Central memory CD4-positive, alpha-beta T cell (primary cell): ENCODE measurements around the gene P2RX6.
A peak's percentile ranks its signal among the peaks of the same experiment; 100 is the strongest.
"Not testable (repeated sequence)": the region's sequence is repeated elsewhere in the genome, so short reads cannot be mapped to it uniquely, and the experiment has no call there.

Source experiments
- DNase-seq: peaks from one replicate; pipeline ENCODE4 v3.0.0; 2022

The P2RX6 gene

DNA sequence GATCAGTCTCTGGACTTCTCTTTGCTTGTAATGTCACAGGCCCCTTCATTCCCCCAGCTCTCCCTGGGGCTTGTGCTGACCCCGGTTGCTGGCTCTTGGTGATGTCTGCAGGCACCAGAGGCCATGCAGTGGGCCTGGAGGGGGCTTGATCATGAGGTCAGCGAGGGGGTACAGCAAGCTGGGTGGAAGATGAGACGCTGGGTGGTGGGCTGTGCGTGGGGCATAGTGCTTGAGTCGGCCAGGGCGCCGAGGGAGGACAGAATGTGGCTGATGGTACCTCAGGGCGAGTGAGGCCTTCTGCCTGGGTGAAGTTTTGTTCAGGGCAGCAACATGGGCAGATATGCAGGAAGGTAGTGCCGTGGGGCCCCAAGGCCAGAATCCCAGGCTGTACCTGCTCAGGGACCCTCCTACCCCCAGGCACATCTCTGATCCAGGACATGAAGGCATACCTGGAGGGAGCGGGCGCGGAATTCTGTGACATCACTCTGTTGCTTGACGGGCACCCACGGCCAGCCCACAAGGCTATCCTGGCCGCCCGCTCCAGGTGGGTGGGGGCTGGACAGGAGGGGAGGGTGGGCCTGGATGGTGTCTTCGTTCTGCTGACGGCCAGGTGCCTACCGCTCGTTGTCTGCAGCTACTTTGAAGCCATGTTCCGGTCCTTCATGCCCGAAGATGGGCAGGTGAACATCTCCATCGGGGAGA lies 19.5 kb upstream of the P2RX6 start:
- no peak for DNase-seq

DNA sequence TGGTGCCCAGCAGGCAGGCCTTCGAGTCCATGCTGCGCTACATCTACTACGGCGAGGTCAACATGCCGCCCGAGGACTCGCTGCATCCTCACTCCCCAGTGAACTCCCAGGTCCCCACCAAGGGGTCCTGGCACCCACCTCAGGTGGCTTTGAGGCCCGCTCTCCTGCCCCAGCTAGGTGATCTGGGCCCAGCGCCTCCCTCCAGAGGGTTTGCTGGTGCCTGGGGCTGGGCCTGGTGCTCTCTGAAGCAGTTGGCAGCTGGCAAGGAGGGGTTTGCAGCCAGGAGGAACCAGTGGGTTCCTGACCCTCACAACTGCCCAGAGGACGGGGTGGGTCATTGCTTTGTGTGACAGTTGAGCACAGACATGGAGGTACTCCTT lies 18.9 kb upstream of the P2RX6 start:
- no peak for DNase-seq

DNA sequence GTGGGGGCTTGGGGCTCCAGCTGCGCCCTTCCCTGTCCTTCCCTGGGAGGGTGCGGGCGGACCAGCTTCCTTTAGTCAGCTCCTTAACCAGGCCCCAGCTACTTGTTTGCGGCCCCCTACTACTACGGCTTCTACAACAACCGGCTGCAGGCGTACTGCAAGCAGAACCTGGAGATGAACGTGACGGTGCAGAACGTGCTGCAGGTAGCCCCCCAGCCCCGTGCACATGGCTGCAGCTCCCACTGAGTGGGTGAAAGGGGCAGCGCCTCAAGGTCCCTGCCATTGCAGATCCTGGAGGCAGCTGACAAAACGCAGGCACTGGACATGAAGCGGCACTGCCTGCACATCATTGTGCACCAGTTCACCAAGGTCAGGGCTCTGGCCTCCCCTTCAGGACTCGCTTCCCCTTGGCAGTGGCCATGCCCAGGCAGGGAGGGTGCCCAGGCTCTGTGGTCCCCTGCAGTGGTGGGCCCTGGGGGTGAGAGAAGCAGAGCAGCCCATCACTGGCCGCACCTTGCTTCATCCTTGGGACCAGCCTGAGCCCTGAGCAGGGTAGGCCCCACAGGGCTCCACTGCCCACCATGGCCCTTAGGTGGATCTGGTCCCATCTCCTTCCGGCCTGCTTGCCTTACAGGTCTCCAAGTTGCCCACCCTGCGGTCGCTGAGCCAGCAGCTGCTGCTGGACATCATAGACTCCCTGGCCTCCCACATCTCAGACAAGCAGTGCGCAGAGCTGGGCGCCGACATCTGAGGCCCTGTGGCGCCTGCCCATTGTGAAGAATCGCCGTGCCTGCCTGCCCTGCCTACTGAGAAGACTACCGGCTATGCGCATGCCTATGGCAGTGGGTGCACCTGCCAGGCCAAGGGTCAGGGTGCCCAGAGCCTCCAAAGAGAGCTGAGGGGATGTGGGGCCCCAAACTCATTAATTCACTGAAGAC lies 18.1 kb upstream of the P2RX6 start:
- no peak for DNase-seq

DNA sequence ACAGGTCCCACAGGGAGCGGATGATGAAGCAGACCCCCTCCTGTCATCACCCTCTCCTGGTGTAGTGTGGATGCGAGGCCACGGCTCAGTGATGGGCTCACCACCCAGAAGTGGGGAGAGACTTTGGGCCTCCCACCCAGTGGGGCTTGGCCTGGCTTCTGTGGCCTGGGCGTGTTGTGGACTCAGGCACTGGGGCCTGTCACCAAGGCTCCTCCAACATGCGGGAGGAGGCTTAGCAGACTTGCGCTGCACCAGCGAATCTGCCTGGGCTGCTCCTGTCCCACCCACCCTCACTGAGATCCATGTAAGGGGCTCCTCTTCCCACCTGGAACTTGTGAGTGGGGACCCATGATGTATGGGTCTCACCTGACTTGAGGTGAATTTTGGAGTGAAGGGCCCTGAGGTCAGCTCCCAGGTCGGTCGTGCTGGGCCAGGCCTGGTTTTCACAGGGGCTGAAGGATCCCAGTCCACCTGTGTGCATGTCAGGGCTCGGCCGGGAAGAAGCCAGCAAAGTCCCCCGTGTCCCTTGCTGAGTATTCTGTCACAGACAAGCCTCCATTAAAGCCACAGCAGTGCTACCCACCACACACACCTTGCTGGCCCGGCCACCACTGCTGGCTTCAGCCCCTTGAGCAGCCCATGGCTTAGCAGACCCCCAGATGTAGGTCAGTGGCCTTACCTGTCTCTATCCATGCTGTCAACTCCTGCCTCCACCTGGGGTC lies 17.3 kb upstream of the P2RX6 start:
- no peak for DNase-seq

DNA sequence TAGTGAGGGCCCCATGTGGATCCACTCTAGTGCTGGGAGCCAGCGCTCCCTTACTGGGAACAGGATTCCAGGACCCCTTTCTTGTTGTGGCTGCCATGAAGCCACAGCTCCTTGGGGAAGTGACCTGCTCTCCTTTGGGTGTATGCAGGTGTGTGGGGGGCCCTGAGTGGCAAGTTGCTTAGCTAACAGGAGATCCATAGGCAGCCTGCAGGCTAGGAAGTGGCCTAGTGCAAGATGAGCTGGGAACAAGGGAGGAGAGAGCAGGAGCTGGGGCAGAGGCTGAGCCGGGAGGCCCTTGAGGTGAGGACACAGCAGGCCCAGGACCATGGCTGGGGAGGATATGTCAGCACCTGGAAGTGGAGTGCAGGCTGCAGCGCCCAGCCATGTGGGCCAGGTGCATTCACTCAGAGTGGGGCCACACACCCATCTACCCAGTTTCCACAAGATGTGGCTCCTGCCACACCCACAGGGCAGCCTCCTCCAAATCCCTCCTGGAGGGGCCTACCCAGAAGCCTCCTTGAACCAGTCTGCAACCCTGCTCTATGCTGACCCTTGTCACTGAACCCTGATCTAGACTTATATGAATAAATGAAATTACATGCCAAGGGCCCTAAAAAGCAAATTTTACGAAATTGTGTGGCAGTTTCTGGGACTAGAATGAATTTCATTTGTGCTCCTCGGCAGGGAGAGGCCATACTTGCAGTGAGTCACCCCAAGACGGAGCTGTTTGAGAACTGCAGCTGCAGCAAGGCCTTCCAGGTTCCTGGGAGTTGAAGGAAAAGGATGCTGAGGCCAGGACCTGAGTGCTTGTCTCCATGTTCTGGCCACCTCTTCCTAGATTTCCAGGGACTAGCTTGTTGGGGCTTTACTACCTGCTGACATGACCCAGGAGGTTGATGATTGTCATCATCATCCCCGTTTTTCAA lies 16.3 kb upstream of the P2RX6 start:
- no peak for DNase-seq

DNA sequence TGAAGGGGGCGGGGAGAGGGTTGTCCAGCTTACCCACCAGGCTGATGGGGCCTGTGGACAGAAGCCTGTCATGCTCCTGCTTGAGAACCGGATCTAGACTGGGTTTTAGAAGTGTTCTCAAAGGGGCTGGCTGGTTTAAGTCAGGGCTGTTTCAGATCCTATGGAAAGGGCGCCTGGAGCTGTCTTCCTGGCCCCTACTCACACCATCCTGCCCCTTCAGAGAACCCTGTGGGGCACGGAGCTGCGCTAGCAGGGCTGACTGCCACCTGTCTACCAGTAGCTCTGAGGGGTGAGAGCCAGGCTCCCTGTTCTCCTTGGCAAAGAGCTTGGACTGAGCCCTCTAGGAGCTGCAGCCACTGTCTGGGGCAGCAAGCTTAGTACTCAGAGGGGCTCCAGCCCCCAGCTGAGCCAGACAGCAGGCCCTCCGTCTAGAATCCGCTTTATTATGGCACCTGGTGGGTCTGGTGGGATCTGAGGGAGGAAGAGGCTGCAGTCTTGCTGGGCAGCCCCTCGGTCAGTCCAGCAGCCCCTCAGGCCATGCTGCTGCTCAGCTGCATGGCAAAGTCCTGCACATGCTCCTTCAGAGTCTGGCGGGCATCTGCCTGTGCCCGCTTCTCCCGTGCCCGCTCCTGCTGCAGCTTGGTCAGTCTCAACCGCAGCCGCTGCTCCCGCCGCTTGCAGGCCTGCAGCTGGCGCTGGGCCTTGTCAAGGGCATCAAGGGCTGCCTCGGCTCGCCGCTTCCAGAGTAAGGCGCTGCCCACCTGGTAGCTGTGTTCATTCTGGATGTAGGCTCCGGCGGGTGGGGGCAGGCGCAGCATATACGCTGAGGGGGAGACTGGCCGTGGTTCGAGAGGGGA lies 15.4 kb upstream of the P2RX6 start:
- no peak for DNase-seq

DNA sequence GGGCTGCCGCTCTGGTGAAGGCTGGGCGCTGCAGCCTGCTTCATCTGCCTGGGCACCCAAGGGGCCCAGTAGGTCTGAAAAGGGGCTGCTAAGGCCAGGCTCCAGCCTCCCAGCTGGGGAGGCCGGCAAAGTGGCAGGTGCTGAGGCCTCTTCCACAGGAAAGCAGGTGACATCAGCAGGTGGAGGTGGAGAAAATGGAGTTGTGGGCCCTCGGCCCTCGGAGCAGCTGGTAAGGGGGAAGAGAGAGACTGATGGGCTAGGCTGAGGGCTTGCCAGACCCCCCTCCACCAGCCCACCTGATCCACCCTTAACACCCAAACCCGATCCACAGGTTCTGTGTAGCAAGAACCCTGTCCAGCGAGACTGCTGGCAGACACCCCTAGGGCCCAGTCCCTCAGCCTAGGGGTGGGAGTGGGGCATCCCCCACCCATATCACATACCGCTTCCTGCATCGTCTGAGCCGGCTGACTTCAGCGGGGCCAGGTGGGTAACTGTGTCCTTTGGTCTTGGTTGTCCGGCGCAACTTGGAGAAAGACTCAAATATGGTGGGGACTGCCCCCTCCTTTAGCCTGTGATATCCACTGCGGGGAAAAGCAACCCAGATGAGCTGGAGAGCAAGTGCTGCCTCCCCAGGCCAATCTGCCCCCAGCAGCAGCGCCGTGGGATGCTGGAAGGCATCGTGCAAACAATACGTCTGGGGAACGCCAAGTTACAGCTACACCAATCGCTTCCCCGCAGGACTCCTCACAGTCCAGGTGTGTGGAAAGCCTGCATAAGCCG lies 14.6 kb upstream of the P2RX6 start:
- no peak for DNase-seq

DNA sequence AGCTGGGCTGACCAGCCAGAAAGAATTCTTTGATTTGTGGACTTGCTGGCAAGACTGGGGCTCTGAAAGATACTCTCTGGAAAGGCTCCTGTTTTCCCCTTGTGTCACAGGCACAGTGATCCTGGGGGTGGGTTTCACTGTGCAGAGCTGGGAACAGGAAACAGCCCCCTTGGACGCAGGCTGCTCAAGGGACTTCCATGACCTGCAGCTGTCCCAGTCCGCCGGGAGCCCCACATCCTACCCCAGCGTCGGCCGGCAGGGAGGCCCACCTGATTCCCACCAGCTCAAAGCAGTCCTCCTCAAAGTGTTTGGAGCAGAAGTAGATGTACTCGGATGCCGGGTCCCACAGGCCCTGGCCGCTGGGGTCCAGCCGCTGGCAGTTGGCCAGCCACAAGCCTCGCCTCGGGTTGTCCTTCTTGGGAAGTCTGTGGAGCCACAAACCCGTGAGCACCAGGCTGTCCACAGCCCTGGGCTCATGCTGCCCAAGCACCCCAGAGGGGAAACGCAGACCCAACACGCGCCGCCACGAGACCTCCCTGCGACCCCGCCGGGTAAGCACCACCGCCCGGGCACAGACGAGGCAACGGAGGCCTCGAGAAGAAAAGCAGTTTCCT lies 13.9 kb upstream of the P2RX6 start:
- no peak for DNase-seq

DNA sequence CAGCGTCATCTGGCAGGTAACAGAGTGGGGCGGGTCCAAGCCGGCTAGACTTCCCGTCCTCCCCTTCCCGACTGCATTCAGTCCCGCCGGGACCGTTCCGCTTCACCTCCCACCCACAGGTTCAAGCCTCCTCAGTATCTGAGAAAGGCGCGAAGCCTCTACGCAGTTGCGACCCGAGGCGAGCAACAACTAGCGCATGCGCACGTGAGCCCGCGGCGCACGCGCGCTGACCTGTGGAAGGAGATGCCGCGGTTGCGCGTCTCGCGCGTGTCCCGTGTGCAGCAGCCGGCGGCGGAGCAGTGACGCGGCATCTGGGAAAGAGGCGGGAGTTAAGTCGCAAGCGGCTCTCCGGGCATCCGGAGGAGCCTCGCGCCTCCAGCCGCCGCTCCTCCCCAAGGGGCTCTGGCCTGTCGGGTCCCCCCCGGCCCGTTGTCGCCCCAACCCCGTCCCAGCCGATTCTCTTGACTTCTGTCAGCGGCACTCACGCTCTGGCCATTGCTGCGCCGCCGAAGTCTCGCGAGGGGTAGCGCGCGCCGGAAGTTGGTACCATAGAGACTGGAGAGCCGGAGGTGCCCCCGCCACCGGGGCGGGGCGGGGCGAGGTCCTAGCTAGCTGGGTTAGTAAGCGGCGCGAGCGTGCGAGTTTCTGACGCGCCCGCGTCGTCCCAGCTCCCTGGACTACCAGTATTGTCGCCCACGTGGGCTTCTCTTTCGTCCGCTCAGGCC lies 13.2 kb upstream of the P2RX6 start, which contains the start of gene THAP7:
Gene THAP7 (minus strand): TSS at position 518 of the 725 bp plus-strand sequence. CDS start 207 bp downstream, at position 311.
- peak; percentile 96 for DNase-seq

DNA sequence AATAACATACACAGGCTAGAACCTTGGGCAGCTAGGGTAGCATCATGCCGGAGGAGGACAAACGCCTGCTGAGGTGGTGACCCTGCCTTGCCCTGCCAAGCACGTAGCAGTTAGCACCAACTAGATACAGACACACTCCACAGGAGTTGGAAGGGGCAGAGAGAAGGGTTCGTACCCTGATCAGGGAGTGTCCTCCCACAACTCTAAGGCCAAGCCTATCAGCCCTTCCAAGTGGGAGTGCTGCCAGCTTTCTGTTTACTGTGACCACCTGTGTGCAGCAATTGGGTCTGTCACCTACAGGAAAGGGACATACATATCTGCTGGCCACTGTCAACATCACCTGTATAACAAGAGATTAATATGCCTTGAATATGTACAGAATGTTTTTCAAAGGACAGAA lies 11.2 kb upstream of the P2RX6 start:
- DNase-seq = no peak

DNA sequence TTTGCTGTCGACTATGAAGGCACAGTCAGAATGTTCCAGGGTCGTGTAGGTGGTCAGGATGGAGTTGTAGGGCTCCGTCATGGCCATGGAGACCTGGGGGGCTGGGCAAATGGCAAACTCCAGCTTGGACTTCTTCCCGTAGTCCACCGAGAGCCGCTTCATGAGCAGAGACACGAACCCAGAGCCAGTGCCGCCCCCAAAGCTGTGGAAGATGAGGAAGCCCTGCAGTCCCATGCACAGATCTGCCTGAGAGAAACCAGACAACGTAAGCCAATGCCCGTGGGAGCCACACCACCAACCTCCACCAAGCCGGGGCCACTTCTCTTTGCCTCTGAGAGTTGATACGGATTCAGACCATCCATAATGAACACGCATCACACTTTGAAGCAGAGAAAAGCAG lies 5.8 kb upstream of the P2RX6 start:
- not testable (repeated sequence) for DNase-seq

DNA sequence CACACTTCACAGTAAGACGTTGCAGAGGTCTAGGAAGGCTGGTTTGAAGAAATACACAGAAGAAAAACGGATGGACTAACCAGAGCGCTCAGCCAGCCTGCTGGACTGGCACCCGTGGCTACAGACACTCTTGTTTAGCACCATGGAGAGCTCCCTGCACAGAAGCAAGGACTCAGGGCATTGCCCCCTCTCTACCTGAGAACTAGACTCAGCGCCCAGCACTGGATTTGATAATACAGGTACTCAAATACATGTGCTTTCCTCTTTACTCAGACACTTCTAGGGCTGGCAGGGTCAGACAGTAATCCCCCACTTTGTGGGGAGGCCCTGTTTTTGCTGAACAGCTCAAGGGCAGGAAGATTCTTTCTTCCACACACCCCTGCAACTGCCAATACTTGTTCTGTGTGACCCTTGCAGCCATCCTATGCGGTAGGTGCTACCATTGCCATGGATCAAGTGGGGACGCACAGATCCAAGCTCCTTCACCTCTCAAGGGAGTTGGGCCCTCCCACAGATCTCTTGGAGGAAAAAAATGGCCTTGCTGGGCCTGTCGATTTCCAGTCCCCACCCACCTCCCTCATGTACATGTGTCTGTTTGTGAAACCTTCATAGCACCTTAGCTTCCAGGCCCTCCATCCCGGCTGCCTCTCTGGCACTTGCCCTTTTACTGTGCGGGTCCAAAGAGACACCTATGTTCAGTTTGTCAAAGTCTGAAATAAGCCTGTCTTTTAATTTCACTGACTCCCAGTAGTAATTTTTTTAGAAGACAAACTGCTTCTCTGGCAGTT lies 5.1 kb upstream of the P2RX6 start:
- no peak for DNase-seq

DNA sequence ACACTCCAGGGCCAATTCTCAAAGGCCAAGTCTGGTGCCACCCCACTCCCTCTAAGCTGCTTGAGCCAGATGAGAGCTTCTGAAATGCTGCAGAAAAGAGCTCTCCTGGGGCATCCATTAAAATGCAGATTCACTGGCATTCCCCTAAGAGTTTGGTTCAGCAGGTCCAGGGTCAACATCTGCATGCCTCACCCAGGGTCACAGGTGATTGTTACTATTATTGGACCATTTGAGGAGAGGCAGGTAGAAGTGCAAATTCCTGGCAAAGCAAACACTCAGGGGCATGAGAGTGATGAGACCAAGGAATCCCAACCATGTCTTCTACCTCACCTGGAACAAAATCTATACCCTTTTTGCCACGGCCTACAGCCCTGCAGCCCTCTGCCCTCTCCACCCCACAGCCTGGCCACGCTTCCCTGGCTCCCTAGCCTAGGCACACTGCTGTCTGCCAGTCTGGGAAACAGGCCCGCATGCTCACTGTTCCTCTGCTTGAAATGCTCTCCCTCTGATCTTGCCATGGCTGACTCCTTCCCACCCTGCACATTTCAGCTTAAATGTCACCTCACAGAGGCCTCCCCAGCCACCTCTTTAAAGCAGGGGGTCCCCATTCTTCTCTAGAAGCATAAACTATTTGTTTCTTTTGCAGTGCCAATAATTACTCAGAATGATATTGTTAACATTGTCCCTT lies 4.4 kb upstream of the P2RX6 start:
- no peak for DNase-seq

DNA sequence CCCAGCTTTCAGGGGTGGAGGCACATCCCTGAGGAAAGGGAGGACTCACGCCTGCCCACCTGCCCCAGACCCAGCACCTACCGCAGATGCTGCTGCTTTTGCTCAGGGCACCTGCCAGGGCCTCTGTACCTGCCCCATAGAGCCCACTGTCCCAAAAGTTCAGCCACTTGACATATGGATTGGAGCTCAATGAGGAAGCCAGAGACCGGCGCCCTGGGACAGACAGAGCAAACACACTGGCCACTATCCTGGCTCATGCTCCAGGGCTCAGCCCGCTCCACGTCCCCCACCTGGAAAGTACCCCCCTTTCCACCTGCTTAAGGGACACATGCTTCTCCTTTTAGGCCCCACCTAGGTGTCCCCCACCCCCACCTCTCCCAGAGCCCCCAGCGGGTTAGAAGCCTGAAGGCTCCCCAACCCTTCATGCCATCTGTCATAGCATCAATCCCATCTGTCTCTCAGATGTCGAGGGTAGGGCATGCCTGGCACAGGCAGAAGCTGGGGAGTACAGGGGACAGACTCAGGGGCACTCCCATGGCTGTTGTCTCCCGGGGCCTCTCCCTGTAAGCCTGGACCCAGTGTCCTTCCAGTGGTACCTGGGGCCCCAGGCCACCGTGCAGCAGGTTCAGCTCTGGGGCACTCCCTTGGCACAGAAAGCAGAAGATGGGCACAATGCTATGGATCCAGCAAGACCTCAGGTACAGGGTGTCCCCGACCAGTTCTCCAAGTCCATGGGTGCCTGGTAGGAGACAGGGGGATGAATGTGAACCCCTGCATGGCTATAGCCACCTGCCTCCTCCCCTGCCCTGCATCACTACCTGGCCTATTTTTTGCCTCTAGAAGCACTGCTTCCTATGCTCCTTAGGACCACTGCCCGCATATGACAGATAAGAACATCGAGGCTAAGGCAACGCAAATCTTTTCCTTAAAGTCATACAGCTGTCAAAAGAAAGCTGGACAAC lies 2.2 kb upstream of the P2RX6 start:
- DNase-seq = no peak

DNA sequence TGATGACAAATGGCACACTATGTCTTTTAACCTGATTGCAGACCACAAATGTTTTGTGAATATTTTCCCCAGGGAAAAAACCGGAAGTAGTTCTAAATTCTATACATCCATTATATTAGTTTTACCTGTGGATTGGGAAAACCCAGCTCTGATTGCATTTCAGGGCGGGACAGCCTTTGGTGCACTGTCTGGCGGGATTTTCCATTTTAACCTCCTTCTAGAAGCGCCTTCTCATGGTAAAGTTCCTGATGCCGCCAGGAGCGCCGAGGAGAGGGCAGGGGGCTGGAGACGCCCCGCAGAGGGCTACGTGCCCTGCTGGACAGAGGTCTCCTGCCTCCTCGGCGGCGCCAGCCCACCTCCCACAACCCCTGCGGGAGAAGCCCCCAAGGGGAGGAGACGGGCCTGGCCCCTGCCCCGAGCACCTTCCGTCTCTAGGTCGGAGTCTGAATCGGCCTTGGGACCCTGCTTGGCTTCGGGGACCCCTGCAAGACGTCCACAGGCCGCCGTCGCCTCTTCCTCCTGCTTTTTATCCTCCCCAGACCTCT lies 1.2 kb upstream of the P2RX6 start:
- DNase-seq = no peak

DNA sequence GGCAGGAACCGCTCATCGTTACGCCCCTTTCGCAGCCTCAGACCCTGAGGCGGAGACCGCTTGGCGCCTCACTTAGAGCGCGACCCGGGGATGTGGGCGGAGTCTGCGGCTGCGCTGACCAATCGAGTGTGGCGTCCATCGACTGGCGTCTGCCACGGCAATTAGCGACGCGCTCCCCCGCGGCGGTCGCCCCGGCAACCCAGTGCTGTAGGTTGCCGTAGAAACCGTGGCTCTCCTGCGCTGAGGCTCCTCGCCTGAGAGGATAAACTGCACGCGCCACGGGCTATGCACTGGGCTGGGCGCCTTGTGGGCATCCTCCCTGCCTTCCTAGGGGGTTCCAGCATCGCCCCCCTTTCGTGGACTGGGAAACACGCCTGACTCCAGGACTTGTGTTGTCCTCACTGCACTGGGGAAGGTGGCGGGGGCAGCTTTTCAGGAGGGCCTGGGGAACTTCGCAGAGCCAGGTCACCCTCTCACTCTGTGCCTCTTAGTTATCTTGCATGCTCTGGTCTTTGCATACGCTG lies 701 bp upstream of the P2RX6 start:
- peak; percentile 84 for DNase-seq
